ENCODE results near the gene KRTAP10-4.
"Not testable (repeated sequence)": the region's sequence is repeated elsewhere in the genome, so short reads cannot be mapped to it uniquely, and the experiment has no call there.

The KRTAP10-4 gene

DNA sequence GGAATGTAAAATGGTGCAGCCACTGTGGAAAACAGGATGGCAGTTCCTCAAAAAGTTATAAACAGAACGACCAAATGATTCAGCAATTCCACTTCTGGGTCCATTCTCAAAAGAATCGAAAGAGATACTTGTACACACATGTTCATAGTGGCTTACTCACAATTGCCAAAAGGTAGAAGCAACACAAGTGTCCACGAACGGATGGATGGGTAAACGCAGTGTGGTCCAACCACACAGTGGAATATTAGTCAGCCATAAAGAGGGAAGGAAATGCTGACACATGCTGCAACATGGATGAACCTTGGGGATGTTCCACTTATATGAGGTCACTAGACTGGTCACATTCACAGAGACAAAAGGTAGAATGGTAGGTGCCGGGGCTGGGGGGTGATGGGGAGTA is 38.8 kb upstream of the KRTAP10-4 start:
- no peak for DNase-seq (ENCODE audit: low spot score)

DNA sequence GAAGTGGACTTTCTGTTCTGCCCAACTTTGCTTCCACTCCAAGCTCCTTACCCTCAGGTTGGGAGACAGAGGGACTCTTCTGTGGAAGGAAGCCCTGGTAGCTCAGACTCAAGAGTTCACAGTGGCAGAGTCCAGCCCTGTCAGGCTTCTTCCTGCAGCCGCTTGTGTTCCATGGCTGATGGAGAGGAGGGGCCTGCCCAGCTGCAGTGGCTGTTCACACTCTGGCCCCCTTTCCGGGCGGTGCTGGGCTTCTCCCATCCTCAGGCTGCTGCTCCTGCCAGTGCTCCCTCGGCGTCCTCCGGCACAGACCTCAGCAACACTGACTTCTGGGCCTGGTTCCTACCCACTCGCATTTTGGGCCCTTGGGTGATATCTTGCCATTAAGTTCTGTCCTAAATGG is 37.6 kb upstream of the KRTAP10-4 start:
- DNase-seq (ENCODE audit: low spot score), result no peak

- no peak for DNase-seq (ENCODE audit: low spot score)
Observed at GRCh38 chr21:44537930-44538911, 35.3 kb upstream of the KRTAP10-4 start.

- no peak for DNase-seq (ENCODE audit: low spot score)
Observed at GRCh38 chr21:44539046-44539445, 34.5 kb upstream of the KRTAP10-4 start.

- DNase-seq (ENCODE audit: low spot score), result no peak
Observed at GRCh38 chr21:44539991-44540666, 33.4 kb upstream of the KRTAP10-4 start, which contains the start of gene KRTAP10-1. Gene KRTAP10-1 (minus strand): TSS chr21:44540195. CDS start chr21:44540150, 45 bp downstream.

- no peak for DNase-seq (ENCODE audit: low spot score)
Observed at GRCh38 chr21:44540741-44541288, 32.7 kb upstream of the KRTAP10-4 start.

DNA sequence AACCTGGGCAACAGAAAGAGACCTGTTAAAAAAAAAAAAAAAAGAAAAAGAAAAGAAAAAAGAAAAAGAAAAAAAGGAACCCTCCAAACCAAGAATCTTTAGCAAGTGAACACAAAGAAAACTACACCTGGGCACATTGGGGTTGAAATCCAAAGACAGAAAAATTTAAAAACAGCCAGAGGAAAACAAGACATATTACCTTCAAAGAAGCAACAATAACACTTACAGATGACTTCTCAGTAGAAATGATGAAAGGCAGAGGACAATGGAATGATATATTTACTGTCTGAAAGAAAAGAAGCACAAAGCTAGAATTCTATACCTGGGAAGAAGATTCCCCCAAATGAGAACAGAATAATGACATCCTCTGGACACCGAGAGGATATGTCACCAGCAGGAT is 30.8 kb upstream of the KRTAP10-4 start:
- DNase-seq (ENCODE audit: low spot score), result no peak

- DNase-seq (ENCODE audit: low spot score), result no peak
Observed at GRCh38 chr21:44544566-44544965, 29.0 kb upstream of the KRTAP10-4 start.

GRCh38 chr21:44547656-44548331 is 25.7 kb upstream of the KRTAP10-4 start:
- no peak for DNase-seq (ENCODE audit: low spot score)

GRCh38 chr21:44548381-44548780 is 25.1 kb upstream of the KRTAP10-4 start:
- DNase-seq (ENCODE audit: low spot score), result no peak

DNA sequence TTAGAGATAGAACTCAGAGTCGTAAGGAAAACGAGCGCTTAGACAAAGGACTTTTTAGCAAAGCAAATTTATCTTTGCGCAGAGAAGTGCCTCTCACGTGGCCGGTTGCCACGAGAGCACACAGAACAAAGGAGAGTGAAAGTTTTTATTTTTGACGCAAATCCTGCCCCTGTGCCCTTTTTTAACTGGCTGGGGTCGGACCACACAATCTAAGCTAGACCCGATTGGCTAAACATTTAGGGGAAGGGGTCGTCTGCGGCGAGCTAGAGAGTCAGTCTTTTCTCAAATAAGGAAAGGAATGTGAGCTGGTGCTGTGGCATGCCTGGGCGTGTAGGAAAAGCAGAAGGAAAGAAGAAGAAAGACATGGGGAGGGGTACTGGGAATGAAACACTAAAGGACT is 24.6 kb upstream of the KRTAP10-4 start:
- no peak for DNase-seq (ENCODE audit: low spot score)

- no peak for DNase-seq (ENCODE audit: low spot score)
Observed at GRCh38 chr21:44549525-44550211, 23.9 kb upstream of the KRTAP10-4 start.

DNA sequence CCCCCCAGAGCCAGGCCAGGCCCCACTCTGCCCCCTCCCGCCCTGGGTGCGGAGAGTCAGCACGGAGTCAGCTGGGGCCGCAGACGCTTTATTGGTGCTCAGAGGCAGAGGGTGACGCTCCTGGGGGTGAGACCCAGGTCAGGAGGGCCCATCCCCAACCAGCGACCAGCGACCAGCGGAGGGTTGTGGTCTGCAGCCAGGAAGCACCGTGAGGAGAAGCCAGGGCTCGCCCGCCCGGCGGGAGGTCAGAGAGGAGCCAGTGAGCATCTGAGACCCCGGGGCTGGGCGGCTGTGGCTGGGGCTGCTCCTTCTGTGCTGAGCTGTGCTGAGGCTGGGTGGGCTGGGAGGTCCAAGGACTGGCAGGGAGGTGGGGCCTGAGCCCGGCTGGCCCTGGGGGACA is 23.2 kb upstream of the KRTAP10-4 start:
- DNase-seq (ENCODE audit: low spot score), result not testable (repeated sequence)

- no peak for DNase-seq (ENCODE audit: low spot score)
Observed at GRCh38 chr21:44550807-44551206, 22.7 kb upstream of the KRTAP10-4 start.

GRCh38 chr21:44551340-44551961 is 22.1 kb upstream of the KRTAP10-4 start, which contains the start of gene KRTAP10-2:
Gene KRTAP10-2 (minus strand): TSS chr21:44551505. CDS start chr21:44551458, 47 bp downstream.
- DNase-seq (ENCODE audit: low spot score), result no peak

GRCh38 chr21:44552136-44552535 is 21.4 kb upstream of the KRTAP10-4 start:
- DNase-seq (ENCODE audit: low spot score), result no peak

DNA sequence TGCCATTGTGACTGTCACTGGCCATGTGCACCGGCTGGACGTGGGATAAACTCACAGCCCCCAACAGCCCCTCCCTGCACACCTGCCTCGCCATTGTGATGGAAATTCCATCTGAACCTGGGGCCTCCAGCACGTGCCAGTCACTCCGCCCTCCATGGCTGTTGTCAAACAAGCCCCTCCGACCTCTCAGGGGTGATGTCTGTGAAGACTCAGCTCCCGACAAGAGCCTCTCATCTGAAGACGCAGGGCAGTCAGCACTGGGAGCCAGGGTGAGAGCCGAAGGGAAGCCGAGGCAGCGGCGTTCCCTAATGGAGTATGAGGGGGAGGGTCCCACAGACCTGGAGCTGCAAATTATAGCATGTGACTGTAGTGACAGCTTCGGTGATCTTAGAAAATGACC is 20.8 kb upstream of the KRTAP10-4 start:
- no peak for DNase-seq (ENCODE audit: low spot score)

GRCh38 chr21:44555200-44555875 is 18.2 kb upstream of the KRTAP10-4 start:
- no peak for DNase-seq (ENCODE audit: low spot score)

DNA sequence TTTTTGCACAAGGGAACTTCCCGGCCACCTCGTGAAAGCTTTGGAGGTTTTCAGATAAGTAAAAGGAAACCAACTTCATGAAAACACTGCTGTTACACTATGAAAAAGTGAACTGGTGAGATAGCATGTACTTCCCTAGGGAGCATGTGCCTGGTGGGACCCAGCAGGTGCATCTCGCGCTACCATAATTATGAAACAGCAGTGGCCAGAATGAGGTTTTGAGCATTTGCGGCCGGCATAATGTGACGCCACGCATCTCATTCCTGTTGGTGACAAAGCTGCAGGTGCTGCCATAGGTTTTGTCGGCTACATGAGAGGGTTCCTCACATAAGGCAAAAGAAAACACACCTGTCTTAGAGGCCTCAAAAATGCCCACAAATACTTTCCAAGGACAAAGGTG is 16.6 kb upstream of the KRTAP10-4 start:
- DNase-seq (ENCODE audit: low spot score), result no peak

Data from RKO (cell line).